ENCODE results near the gene ANGPT4. TPM values are rescaled to one million over a fixed set of nuclear protein-coding genes. Genes with fewer than 3 reads are reported as not detected.
"Not testable (repeated sequence)": the region's sequence is repeated elsewhere in the genome, so short reads cannot be mapped to it uniquely, and the experiment has no call there.

The ANGPT4 gene
- total and polyA plus RNA-seq, 5 donors from 2014 or later, result not detected

DNA sequence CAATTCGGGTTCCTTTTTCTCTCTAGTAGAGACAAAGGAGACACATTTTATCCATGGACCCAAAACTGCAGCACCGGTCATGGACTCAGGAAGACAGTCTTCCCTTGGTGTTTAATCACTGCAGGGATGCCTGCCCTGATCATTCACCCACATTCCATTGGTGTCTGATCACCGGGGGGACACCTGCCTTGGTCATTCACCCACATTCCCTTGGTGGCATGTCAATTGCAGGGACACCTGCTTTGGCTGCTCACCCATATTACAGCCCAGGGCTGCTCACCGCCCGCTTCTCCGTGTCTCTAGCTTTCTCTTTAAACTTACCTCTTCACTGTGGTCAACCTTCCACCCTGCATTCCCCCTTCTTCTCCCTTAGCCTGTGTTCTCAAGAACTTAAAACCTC lies 18.7 kb downstream of the ANGPT4 start:
- H3K27me3 Mint-ChIP-seq; H3K27ac ChIP-seq (ENCODE audit: insufficient read depth, low read length, poor library complexity, severe bottlenecking); H3K9me3 Mint-ChIP-seq; H3K4me1 ChIP-seq (ENCODE audit: control insufficient read depth, insufficient read depth, low read length, poor library complexity, severe bottlenecking); H3K27me3 ChIP-seq (ENCODE audit: control insufficient read depth, insufficient read depth, low read length); H3K9me3 ChIP-seq (ENCODE audit: control insufficient read depth in 2 of 2, low read length in 2 of 2); DNase-seq; H3K36me3 ChIP-seq (ENCODE audit: control insufficient read depth, insufficient read depth, low read length); ATAC-seq (ENCODE audit: low read depth in 2 of 2); H3K4me3 Mint-ChIP-seq; H3K4me1 Mint-ChIP-seq; H3K27ac Mint-ChIP-seq; H3K4me3 ChIP-seq (ENCODE audit: low read depth, low read length); H3K36me3 Mint-ChIP-seq: not testable (repeated sequence)

GRCh38 chr20:896501-897025 lies 19.6 kb downstream of the ANGPT4 start:
- H3K4me1 Mint-ChIP-seq, result no peaks in the 10 kb centered on the region
- peaks cover 0 to 5% (median 1%) of the 10 kb centered on the region in 7 donors for H3K9me3 Mint-ChIP-seq
- no peak overlapping the region for H3K27ac ChIP-seq (ENCODE audit: insufficient read depth, low read length, poor library complexity, severe bottlenecking)
- no peak overlapping the region for H3K4me3 ChIP-seq (ENCODE audit: low read depth, low read length)
- no peaks in the 10 kb centered on the region for H3K36me3 ChIP-seq (ENCODE audit: control insufficient read depth, insufficient read depth, low read length)
- DNase-seq (no peak), ATAC-seq (ENCODE audit: low read depth in 2 of 2) (no peak)
- H3K27me3 ChIP-seq (ENCODE audit: control insufficient read depth, insufficient read depth, low read length), result no peaks in the 10 kb centered on the region
- peaks cover 7% of the 10 kb centered on the region for H3K36me3 Mint-ChIP-seq
- H3K27ac Mint-ChIP-seq, result no peak overlapping the region
- no peaks in the 10 kb centered on the region for H3K9me3 ChIP-seq (ENCODE audit: control insufficient read depth in 2 of 2, low read length in 2 of 2)
- no peaks in the 10 kb centered on the region for H3K4me1 ChIP-seq (ENCODE audit: control insufficient read depth, insufficient read depth, low read length, poor library complexity, severe bottlenecking)
- no peaks in the 10 kb centered on the region for H3K27me3 Mint-ChIP-seq
- H3K4me3 Mint-ChIP-seq, result no peak overlapping the region

DNA sequence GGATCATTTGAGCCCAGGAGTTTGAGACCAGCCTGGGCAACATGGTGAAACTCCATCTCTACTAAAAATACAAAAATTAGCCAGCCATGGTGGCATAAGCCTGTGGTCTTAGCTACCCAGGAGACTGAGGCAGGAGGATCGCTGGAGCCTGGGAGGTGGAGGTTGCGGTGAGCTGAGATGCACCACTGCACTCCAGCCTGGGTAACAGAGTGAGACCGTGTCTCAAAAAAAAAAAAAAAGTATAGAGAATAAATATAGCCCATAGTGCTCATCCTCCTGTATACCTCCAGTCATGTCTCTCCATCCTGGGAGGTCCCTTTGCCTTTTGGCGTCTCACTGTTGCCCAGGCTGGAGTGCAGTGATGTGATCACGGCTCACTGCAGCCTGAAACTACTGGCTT lies 23.8 kb downstream of the ANGPT4 start:
- H3K9me3 Mint-ChIP-seq, result not testable (repeated sequence)

GRCh38 chr20:891706-892080 lies 24.4 kb downstream of the ANGPT4 start:
- Mint-ChIP-seq H3K4me1 (no peaks in the 10 kb centered on the region), H3K27me3 (no peaks in the 10 kb centered on the region), H3K4me3 (no peak overlapping the region), H3K27ac (peak overlapping the region in 1 of 3 donors; percentile 1), H3K36me3 (peaks cover 3% of the 10 kb centered on the region), H3K9me3 (peaks cover 0 to 1% (median 0%) of the 10 kb centered on the region in 7 donors)
- Histone ChIP-seq H3K9me3 (ENCODE audit: control insufficient read depth in 2 of 2, low read length in 2 of 2) (no peaks in the 10 kb centered on the region), H3K4me1 (ENCODE audit: control insufficient read depth, insufficient read depth, low read length, poor library complexity, severe bottlenecking) (no peaks in the 10 kb centered on the region), H3K4me3 (ENCODE audit: low read depth, low read length) (no peak overlapping the region), H3K27me3 (ENCODE audit: control insufficient read depth, insufficient read depth, low read length) (no peaks in the 10 kb centered on the region), H3K27ac (ENCODE audit: insufficient read depth, low read length, poor library complexity, severe bottlenecking) (no peak overlapping the region), H3K36me3 (ENCODE audit: control insufficient read depth, insufficient read depth, low read length) (no peaks in the 10 kb centered on the region)
- DNase-seq, result no peak
- ATAC-seq (ENCODE audit: low read depth in 2 of 2), result no peak

More for the DNA sequence above, 23.8 kb downstream of the ANGPT4 start:
- not testable (repeated sequence) for H3K27me3 ChIP-seq (ENCODE audit: control insufficient read depth, insufficient read depth, low read length); H3K27ac Mint-ChIP-seq; H3K36me3 ChIP-seq (ENCODE audit: control insufficient read depth, insufficient read depth, low read length); H3K4me1 ChIP-seq (ENCODE audit: control insufficient read depth, insufficient read depth, low read length, poor library complexity, severe bottlenecking); H3K4me3 ChIP-seq (ENCODE audit: low read depth, low read length); DNase-seq; H3K27me3 Mint-ChIP-seq; ATAC-seq (ENCODE audit: low read depth in 2 of 2); H3K4me3 Mint-ChIP-seq; H3K36me3 Mint-ChIP-seq; H3K4me1 Mint-ChIP-seq; H3K9me3 ChIP-seq (ENCODE audit: control insufficient read depth in 2 of 2, low read length in 2 of 2); H3K27ac ChIP-seq (ENCODE audit: insufficient read depth, low read length, poor library complexity, severe bottlenecking)

GRCh38 chr20:891058-891705 lies 25.0 kb downstream of the ANGPT4 start:
- H3K4me3 Mint-ChIP-seq, result no peak overlapping the region
- no peaks in the 10 kb centered on the region for H3K4me1 Mint-ChIP-seq
- no peak overlapping the region for H3K27ac Mint-ChIP-seq
- Histone ChIP-seq H3K27ac (ENCODE audit: insufficient read depth, low read length, poor library complexity, severe bottlenecking) (no peak overlapping the region), H3K4me3 (ENCODE audit: low read depth, low read length) (no peak overlapping the region), H3K4me1 (ENCODE audit: control insufficient read depth, insufficient read depth, low read length, poor library complexity, severe bottlenecking) (no peaks in the 10 kb centered on the region), H3K27me3 (ENCODE audit: control insufficient read depth, insufficient read depth, low read length) (no peaks in the 10 kb centered on the region), H3K9me3 (ENCODE audit: control insufficient read depth in 2 of 2, low read length in 2 of 2) (no peaks in the 10 kb centered on the region), H3K36me3 (ENCODE audit: control insufficient read depth, insufficient read depth, low read length) (no peaks in the 10 kb centered on the region)
- H3K27me3 Mint-ChIP-seq, result peaks cover 1% of the 10 kb centered on the region
- peaks cover 1% of the 10 kb centered on the region for H3K36me3 Mint-ChIP-seq
- DNase-seq (no peak), ATAC-seq (ENCODE audit: low read depth in 2 of 2) (no peak)
- H3K9me3 Mint-ChIP-seq, result peaks cover 0 to 1% (median 0%) of the 10 kb centered on the region in 7 donors

- H3K36me3 Mint-ChIP-seq, result no peaks in the 10 kb centered on the region
- peaks cover 6% of the 10 kb centered on the region for H3K27me3 Mint-ChIP-seq
- no peak overlapping the region for H3K4me3 ChIP-seq (ENCODE audit: low read depth, low read length)
- H3K4me1 ChIP-seq (ENCODE audit: control insufficient read depth, insufficient read depth, low read length, poor library complexity, severe bottlenecking), result no peaks in the 10 kb centered on the region
- peaks cover 0 to 1% (median 0%) of the 10 kb centered on the region in 7 donors for H3K9me3 Mint-ChIP-seq
- H3K9me3 ChIP-seq (ENCODE audit: control insufficient read depth in 2 of 2, low read length in 2 of 2), result no peaks in the 10 kb centered on the region
- no peaks in the 10 kb centered on the region for H3K36me3 ChIP-seq (ENCODE audit: control insufficient read depth, insufficient read depth, low read length)
- H3K4me1 Mint-ChIP-seq, result peaks cover 0 to 2% (median 0%) of the 10 kb centered on the region in 4 donors
- no peak overlapping the region for H3K27ac ChIP-seq (ENCODE audit: insufficient read depth, low read length, poor library complexity, severe bottlenecking)
- H3K27ac Mint-ChIP-seq, result peak overlapping the region in 1 of 3 donors; percentile 2
- ATAC-seq (ENCODE audit: low read depth in 2 of 2) (no peak), DNase-seq (no peak)
- H3K4me3 Mint-ChIP-seq, result no peak overlapping the region
- H3K27me3 ChIP-seq (ENCODE audit: control insufficient read depth, insufficient read depth, low read length), result no peaks in the 10 kb centered on the region
These were observed 25.5 kb downstream of the ANGPT4 start for GRCh38 chr20:890666-891057.

DNA sequence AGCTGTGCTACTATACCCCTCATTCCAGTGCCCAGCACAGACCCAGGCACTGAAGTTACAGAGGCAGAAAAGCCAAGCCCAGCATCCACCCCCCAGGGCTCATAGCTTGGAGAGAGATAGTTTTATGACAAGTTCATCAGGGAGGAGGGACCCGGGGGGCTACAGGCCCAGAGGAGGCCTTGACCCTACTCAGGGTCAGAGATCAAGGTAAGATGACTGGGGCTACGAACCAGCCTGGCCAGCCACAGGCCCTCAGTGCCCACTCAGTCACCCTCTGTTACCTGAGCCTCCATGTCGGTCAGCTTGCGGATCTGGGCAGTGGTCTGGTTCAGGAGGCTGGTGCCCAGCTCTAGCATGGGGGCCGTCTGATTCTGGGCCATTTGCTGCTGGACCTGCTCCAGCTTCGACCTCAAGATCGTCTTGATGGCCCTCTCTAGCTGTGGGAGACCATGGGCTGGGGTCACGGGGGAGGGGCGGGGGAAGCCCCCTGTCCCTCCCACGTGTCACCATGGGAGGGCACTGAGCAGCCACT lies 26.1 kb downstream of the ANGPT4 start:
- Mint-ChIP-seq H3K9me3 (peaks cover 0 to 1% (median 0%) of the 10 kb centered on the region in 7 donors), H3K27ac (no peak overlapping the region), H3K27me3 (peaks cover 9% of the 10 kb centered on the region), H3K36me3 (no peaks in the 10 kb centered on the region), H3K4me3 (no peak overlapping the region), H3K4me1 (peaks cover 0 to 3% (median under 1%) of the 10 kb centered on the region in 4 donors)
- Histone ChIP-seq H3K36me3 (ENCODE audit: control insufficient read depth, insufficient read depth, low read length) (no peaks in the 10 kb centered on the region), H3K27ac (ENCODE audit: insufficient read depth, low read length, poor library complexity, severe bottlenecking) (no peak overlapping the region), H3K9me3 (ENCODE audit: control insufficient read depth in 2 of 2, low read length in 2 of 2) (no peaks in the 10 kb centered on the region), H3K4me1 (ENCODE audit: control insufficient read depth, insufficient read depth, low read length, poor library complexity, severe bottlenecking) (no peaks in the 10 kb centered on the region), H3K4me3 (ENCODE audit: low read depth, low read length) (no peak overlapping the region), H3K27me3 (ENCODE audit: control insufficient read depth, insufficient read depth, low read length) (no peaks in the 10 kb centered on the region)
- no peak for DNase-seq
- no peak for ATAC-seq (ENCODE audit: low read depth in 2 of 2)

DNA sequence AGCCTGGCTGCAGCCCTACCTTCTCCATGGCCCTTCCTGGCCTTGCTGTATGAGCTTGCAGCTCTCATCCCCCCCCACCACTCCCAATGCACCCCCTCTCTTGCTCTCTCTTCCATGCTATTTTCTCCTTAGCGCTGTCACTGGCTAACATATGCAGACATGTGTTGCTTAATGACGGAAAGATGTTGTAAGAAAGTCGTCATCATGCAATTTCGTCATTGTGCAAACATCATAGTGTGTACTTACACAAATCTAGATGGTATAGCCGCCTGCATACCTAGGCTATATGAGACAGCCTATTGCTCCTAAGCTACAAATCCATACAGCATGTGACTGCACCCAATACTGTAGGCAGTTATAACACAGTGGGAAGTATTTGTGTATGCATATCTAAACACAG lies 27.0 kb downstream of the ANGPT4 start:
- Histone ChIP-seq H3K4me3 (ENCODE audit: low read depth, low read length) (no peak overlapping the region), H3K4me1 (ENCODE audit: control insufficient read depth, insufficient read depth, low read length, poor library complexity, severe bottlenecking) (no peaks in the 10 kb centered on the region), H3K9me3 (ENCODE audit: control insufficient read depth in 2 of 2, low read length in 2 of 2) (no peaks in the 10 kb centered on the region), H3K27me3 (ENCODE audit: control insufficient read depth, insufficient read depth, low read length) (no peaks in the 10 kb centered on the region), H3K27ac (ENCODE audit: insufficient read depth, low read length, poor library complexity, severe bottlenecking) (no peak overlapping the region), H3K36me3 (ENCODE audit: control insufficient read depth, insufficient read depth, low read length) (no peaks in the 10 kb centered on the region)
- no peak for DNase-seq
- Mint-ChIP-seq H3K27ac (no peak overlapping the region), H3K36me3 (no peaks in the 10 kb centered on the region), H3K4me1 (peaks cover 0 to 3% (median 1%) of the 10 kb centered on the region in 4 donors), H3K9me3 (peaks cover 0 to 1% (median 0%) of the 10 kb centered on the region in 7 donors), H3K27me3 (peaks cover 9% of the 10 kb centered on the region), H3K4me3 (no peak overlapping the region)
- ATAC-seq (ENCODE audit: low read depth in 2 of 2), result no peak

Measured in CD4-positive, CD25-positive, alpha-beta regulatory T cell (primary cell).